ENCODE data around the gene CSE1L. TPM values are rescaled to one million over a fixed set of nuclear protein-coding genes. Genes with fewer than 3 reads are reported as not detected.
"Not testable (repeated sequence)": the region's sequence is repeated elsewhere in the genome, so short reads cannot be mapped to it uniquely, and the experiment has no call there.

Gene CSE1L
- total RNA-seq, 1 donor from 2014 or later: 58.8 TPM

DNA sequence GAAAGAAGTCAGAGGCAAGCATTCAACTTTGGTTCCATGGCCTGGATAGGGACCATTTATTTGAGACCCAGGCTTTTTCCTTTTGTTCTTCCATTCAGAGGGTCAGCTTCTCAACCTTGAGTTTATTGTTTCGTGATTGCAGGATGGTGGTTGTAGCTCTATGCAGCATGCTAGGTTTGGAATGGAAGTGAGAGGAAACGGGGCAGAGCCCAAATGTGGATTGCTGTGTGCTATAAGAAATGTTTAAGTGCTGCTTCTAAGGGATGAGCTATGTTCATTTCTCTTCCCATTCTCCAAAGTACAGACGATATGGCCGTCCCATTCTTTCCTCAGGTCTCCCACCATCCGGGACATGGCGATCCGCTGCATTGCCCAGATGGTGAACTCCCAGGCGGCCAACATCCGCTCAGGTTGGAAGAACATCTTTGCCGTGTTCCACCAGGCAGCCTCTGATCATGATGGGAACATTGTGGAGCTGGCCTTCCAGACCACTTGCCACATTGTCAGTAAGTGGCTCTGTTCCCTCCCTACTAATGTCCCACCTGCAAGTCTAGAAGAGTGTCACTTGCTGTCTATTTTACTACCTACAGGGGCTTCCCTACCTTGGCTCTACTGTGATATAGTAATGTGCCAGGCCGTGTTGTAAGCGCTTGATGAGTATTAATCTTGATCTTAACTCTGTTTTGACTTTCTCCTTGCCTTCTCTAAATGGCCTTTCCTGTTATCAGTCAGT is 36.0 kb upstream of the CSE1L start:
- H3K36me3 Mint-ChIP-seq (ENCODE audit: low read depth): peaks cover 85% of the 10 kb centered on the region
- POLR2A ChIA-PET: no interaction called here
- no peaks in the 10 kb centered on the region for H3K27me3 Mint-ChIP-seq

DNA sequence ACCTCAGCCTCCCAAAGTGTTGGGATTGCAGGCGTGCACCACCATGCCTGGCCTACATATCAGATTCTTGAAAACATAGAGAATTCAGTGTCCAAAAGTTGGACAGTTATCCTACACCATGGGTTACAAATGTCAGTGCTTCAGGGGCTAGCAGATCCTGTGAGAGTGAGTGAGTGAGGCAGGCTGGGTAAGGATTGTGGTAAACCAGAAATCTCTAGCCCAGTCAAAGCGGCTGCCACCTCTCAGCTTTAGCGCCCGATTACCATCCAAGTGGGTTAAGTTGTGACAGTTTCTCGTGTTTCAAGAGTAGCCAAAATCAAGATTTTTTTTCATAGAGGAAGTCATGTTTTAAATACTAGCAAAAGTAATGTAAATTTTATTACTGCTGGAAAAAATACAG is 21.9 kb upstream of the CSE1L start:
- TF ChIP-seq CTCF (IDR thresholded peaks at IDR 0.05): no peak
- Mint-ChIP-seq H3K9me3 (no peaks in the 10 kb centered on the region), H3K4me1 (no peaks in the 10 kb centered on the region), H3K27me3 (no peaks in the 10 kb centered on the region), H3K4me3 (no peak overlapping the region), H3K36me3 (ENCODE audit: low read depth) (peaks cover 77% of the 10 kb centered on the region), H3K27ac (no peak overlapping the region)
- intact Hi-C loops (cut with micrococcal nuclease): no loop called here
- ChIA-PET CTCF (no interaction called here), POLR2A (no interaction called here)
- ATAC-seq (ENCODE audit: low read depth) (no peak), DNase-seq (no peak)

More for the DNA sequence above, 36.0 kb upstream of the CSE1L start:
- no peak for TF ChIP-seq CTCF (IDR thresholded peaks at IDR 0.05)
- ATAC-seq (ENCODE audit: low read depth) (no peak), DNase-seq (no peak)
- Mint-ChIP-seq H3K27ac (no peak overlapping the region), H3K9me3 (no peaks in the 10 kb centered on the region), H3K4me1 (no peaks in the 10 kb centered on the region), H3K4me3 (no peak overlapping the region)
- CTCF ChIA-PET: no interaction called here
- intact Hi-C loops (cut with micrococcal nuclease): no loop called here

DNA sequence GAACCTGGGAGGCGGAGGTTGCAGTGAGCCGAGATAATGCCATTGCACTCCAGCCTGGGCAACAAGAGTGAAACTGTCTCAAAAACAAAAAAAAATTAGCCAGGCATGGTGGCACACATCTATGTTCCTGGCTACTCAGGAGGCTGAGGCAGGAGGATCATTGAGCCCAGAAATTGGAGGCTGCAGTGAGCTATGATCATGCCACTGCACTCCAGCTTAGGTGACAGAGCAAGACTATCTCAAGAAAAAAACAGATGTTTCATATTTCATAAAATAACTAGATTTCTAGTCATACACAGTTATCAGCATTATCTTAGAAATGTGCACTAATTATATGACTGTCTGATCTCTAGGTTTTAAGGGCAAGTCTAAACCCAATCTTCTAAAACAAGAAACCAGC is 17.9 kb upstream of the CSE1L start:
- H3K36me3 Mint-ChIP-seq (ENCODE audit: low read depth): peaks cover 68% of the 10 kb centered on the region
- CTCF ChIA-PET; H3K4me3 Mint-ChIP-seq; ATAC-seq (ENCODE audit: low read depth); H3K27ac Mint-ChIP-seq; DNase-seq; H3K27me3 Mint-ChIP-seq; H3K4me1 Mint-ChIP-seq; POLR2A ChIA-PET; H3K9me3 Mint-ChIP-seq: not testable (repeated sequence)
- intact Hi-C loops (cut with micrococcal nuclease): loop anchor here (5.0 kb wide), 1 partner anchor 34 kb away; no protein-coding TSS in a partner anchor

- Mint-ChIP-seq H3K27me3 (no peaks in the 10 kb centered on the region), H3K4me1 (no peaks in the 10 kb centered on the region), H3K9me3 (no peaks in the 10 kb centered on the region), H3K36me3 (ENCODE audit: low read depth) (peaks cover 71% of the 10 kb centered on the region), H3K4me3 (no peak overlapping the region), H3K27ac (no peak overlapping the region)
- ATAC-seq (ENCODE audit: low read depth) (no peak), DNase-seq (no peak)
- intact Hi-C loops (cut with micrococcal nuclease): loop anchor here (5.0 kb wide), 1 partner anchor 34 kb away; no protein-coding TSS in a partner anchor
- CTCF ChIA-PET: interaction anchor here (1.0 kb wide), 1 partner anchor 58 kb away, joined by 3 read pairs; no protein-coding TSS in a partner anchor
- no peak for TF ChIP-seq CTCF (IDR thresholded peaks at IDR 0.05)
- POLR2A ChIA-PET: no interaction called here
These were observed 17.4 kb upstream of the CSE1L start for GRCh38 chr20:49028684-49029083.

GRCh38 chr20:49029203-49029602 is 16.9 kb upstream of the CSE1L start:
- Mint-ChIP-seq H3K4me3 (no peak overlapping the region), H3K9me3 (no peaks in the 10 kb centered on the region), H3K36me3 (ENCODE audit: low read depth) (peaks cover 71% of the 10 kb centered on the region), H3K4me1 (no peaks in the 10 kb centered on the region), H3K27ac (no peak overlapping the region), H3K27me3 (no peaks in the 10 kb centered on the region)
- no peak for TF ChIP-seq CTCF (IDR thresholded peaks at IDR 0.05)
- CTCF ChIA-PET: interaction anchor here (1.0 kb wide), 1 partner anchor 57 kb away, joined by 3 read pairs; no protein-coding TSS in a partner anchor
- DNase-seq (no peak), ATAC-seq (ENCODE audit: low read depth) (no peak)
- POLR2A ChIA-PET: no interaction called here
- intact Hi-C loops (cut with micrococcal nuclease): loop anchor here (5.0 kb wide), 1 partner anchor 33 kb away; no protein-coding TSS in a partner anchor
